Vagina (tissue), 2 donors: ENCODE results near the gene BUB1. TPM values are rescaled to one million over a fixed set of nuclear protein-coding genes. Genes with fewer than 3 reads are reported as not detected.

Experiments used
- DNase-seq, 2 donors: peaks; one replicate each; pipeline ENCODE4 v3.0.0-alpha.2; 2017; ENCODE audit errors: extremely low spot score in 2 of 2
- H3K27ac ChIP-seq: fragments of 200-600 bp; sonication (generic); one replicate; pipeline ENCODE4 v1.5.1; 2019
- H3K27me3 ChIP-seq: fragments of 200-600 bp; sonication (generic); one replicate; pipeline ENCODE4 v1.5.1; 2019
- H3K36me3 ChIP-seq, 2 donors: fragments of 200-600 bp; sonication (generic); one replicate each; pipeline ENCODE4 v1.5.1; 2017 to 2019
- H3K4me1 ChIP-seq: fragments of 200-600 bp; sonication (generic); one replicate; pipeline ENCODE4 v1.5.1; 2019
- H3K4me3 ChIP-seq, 2 donors: fragments of 200-600 bp; sonication (generic); 1 replicate in 1 of 2; 2 replicates in 1 of 2; pipeline ENCODE4 v1.5.1; 2016 to 2019
- H3K9me3 ChIP-seq: fragments of 200-600 bp; sonication (generic); one replicate; pipeline ENCODE4 v1.5.1; 2019
- CTCF ChIP-seq, 3 experiments: fragments of 450-650 bp in 2 of 3; fragments of 200-600 bp in 1 of 3; sonication (generic) in 1 of 3; IDR thresholded peaks; one replicate each; pipeline ENCODE4 v1.5.1; 2017 to 2019; ENCODE audit warnings: antibody characterized with exemption in 3 of 3, mild to moderate bottlenecking in 2 of 3, moderate library complexity in 2 of 3
- POLR2A ChIP-seq, 2 donors: fragments of 450-650 bp; IDR thresholded peaks; one replicate each; pipeline ENCODE4 v1.6.1; 2017; ENCODE audit warnings: antibody characterized with exemption in 2 of 2, mild to moderate bottlenecking in 2 of 2, moderate library complexity in 2 of 2
- POLR2AphosphoS5 ChIP-seq, 2 donors: sonication (generic); formaldehyde crosslinking; IDR thresholded peaks; one replicate each; pipeline ENCODE4 v1.9.0; 2017; ENCODE audit warnings: antibody characterized with exemption in 2 of 2, mild to moderate bottlenecking in 2 of 2, low read depth in 1 of 2; ENCODE audit not compliant: insufficient read depth in 1 of 2
- intact Hi-C: fragments of 100-400 bp; cut with DNase I; formaldehyde crosslinking; loops from one replicate; pipeline ENCODE4 v1.15.1; 2023
- total RNA-seq: library from RNA; depleted of rRNA; stranded (reverse); fragments of >200 nt; gene quantifications from one replicate; pipeline ENCODE4 v1.2.3, GENCODE V29; 2016

The BUB1 gene
- total RNA-seq, 1 donor from 2014 or later = 5.4 TPM

GRCh38 chr2:110675679-110676078, 2.2 kb downstream of the BUB1 start:
- no peak overlapping the region for H3K27ac ChIP-seq
- TF ChIP-seq POLR2AphosphoS5 (IDR thresholded peaks at IDR 0.05; ENCODE audit: insufficient read depth in 1 of 2, low read depth in 1 of 2) (no peak), POLR2A (IDR thresholded peaks at IDR 0.05) (no peak), CTCF (IDR thresholded peaks at IDR 0.05) (no peak)
- intact Hi-C loops = no loop called here
- no peaks in the 10 kb centered on the region for H3K9me3 ChIP-seq
- H3K4me1 ChIP-seq = no peaks in the 10 kb centered on the region
- H3K36me3 ChIP-seq = no peaks in the 10 kb centered on the region
- H3K4me3 ChIP-seq = no peak overlapping the region
- no peak for DNase-seq
- no peaks in the 10 kb centered on the region for H3K27me3 ChIP-seq

- no peaks in the 10 kb centered on the region for H3K27me3 ChIP-seq
- H3K27ac ChIP-seq = no peak overlapping the region
- intact Hi-C loops = no loop called here
- TF ChIP-seq CTCF (IDR thresholded peaks at IDR 0.05) = no peak
- TF ChIP-seq POLR2AphosphoS5 (IDR thresholded peaks at IDR 0.05; ENCODE audit: insufficient read depth in 1 of 2, low read depth in 1 of 2) = no peak
- no peak for TF ChIP-seq POLR2A (IDR thresholded peaks at IDR 0.05)
- no peaks in the 10 kb centered on the region for H3K36me3 ChIP-seq
- no peaks in the 10 kb centered on the region for H3K4me1 ChIP-seq
- H3K4me3 ChIP-seq = no peak overlapping the region
- no peaks in the 10 kb centered on the region for H3K9me3 ChIP-seq
- DNase-seq = no peak
Measured at GRCh38 chr2:110674620-110675555, 3.0 kb downstream of the BUB1 start.

GRCh38 chr2:110673201-110673600, 4.7 kb downstream of the BUB1 start:
- TF ChIP-seq POLR2A (IDR thresholded peaks at IDR 0.05) (no peak), POLR2AphosphoS5 (IDR thresholded peaks at IDR 0.05; ENCODE audit: insufficient read depth in 1 of 2, low read depth in 1 of 2) (no peak), CTCF (IDR thresholded peaks at IDR 0.05) (no peak)
- no peak overlapping the region for H3K4me3 ChIP-seq
- intact Hi-C loops = no loop called here
- H3K27ac ChIP-seq = no peak overlapping the region
- no peaks in the 10 kb centered on the region for H3K4me1 ChIP-seq
- H3K36me3 ChIP-seq = no peaks in the 10 kb centered on the region
- H3K9me3 ChIP-seq = no peaks in the 10 kb centered on the region
- no peak for DNase-seq
- no peaks in the 10 kb centered on the region for H3K27me3 ChIP-seq

- DNase-seq = no peak
- Histone ChIP-seq H3K27ac (no peak overlapping the region), H3K4me3 (no peak overlapping the region), H3K4me1 (no peaks in the 10 kb centered on the region), H3K27me3 (no peaks in the 10 kb centered on the region), H3K9me3 (no peaks in the 10 kb centered on the region), H3K36me3 (no peaks in the 10 kb centered on the region)
- intact Hi-C loops = no loop called here
- no peak for TF ChIP-seq POLR2AphosphoS5 (IDR thresholded peaks at IDR 0.05; ENCODE audit: insufficient read depth in 1 of 2, low read depth in 1 of 2)
- TF ChIP-seq POLR2A (IDR thresholded peaks at IDR 0.05) = no peak
- TF ChIP-seq CTCF (IDR thresholded peaks at IDR 0.05) = no peak
Measured at GRCh38 chr2:110670826-110671225, 7.0 kb downstream of the BUB1 start.

GRCh38 chr2:110669079-110669478, 8.8 kb downstream of the BUB1 start:
- intact Hi-C loops = no loop called here
- no peak for DNase-seq
- H3K9me3 ChIP-seq = no peaks in the 10 kb centered on the region
- TF ChIP-seq POLR2A (IDR thresholded peaks at IDR 0.05) (no peak), CTCF (IDR thresholded peaks at IDR 0.05) (no peak), POLR2AphosphoS5 (IDR thresholded peaks at IDR 0.05; ENCODE audit: insufficient read depth in 1 of 2, low read depth in 1 of 2) (no peak)
- no peaks in the 10 kb centered on the region for H3K27me3 ChIP-seq
- H3K36me3 ChIP-seq = no peaks in the 10 kb centered on the region
- no peaks in the 10 kb centered on the region for H3K4me1 ChIP-seq
- no peak overlapping the region for H3K27ac ChIP-seq
- no peak overlapping the region for H3K4me3 ChIP-seq
